NCI-H2196 (cell line): ENCODE results near the gene TUBG2.
"Not testable (repeated sequence)": the region's sequence is repeated elsewhere in the genome, so short reads cannot be mapped to it uniquely, and the experiment has no call there.

Experiments used
- DNase-seq: peaks from one replicate; lab custom pipeline; 2025; ENCODE audit not compliant: unreplicated experiment; lab: John Stamatoyannopoulos, UW

Gene TUBG2

DNA sequence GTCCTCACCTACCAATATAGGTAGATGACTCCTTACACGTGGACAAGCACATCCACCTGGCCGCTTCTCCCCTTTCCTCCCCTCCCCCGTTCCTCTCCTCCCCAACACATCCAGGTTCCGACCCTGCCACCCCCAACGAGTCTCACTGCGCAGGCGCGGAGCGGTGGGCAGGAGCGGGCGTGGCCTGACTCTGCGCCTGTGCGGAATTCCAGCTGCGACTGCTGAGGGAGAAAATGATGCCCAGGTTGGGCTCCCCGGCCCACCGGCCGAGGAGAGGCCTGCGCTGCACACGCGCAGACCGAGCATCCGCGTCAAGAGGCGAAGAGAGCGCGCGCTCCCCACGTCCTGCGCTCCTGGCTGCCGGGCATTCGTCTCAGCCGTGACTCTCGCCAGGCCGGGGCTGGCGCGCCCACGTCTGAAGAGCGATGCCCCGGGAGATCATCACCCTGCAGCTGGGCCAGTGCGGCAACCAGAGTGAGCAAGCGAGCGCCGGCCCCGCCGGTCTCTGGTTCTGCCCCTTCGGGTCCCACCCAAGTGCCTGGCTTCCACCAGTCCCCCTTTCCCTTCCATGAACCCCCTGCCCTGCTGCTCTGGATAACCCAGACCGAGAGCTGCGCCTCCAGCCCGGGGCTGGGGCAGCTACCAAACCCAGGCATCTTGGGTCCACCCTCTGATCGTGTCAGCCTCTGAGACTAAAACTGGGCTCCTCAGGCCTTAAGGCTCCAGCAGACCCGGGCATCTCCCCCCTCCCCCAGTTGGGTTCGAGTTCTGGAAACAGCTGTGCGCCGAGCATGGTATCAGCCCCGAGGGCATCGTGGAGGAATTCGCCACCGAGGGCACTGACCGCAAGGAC is at the start of gene TUBG2:
TSS of gene TUBG2 (plus strand) at position 206 of the 853 bp plus-strand sequence. CDS start at position 426, 220 bp downstream.
- DNase-seq, result peak; percentile 84

DNA sequence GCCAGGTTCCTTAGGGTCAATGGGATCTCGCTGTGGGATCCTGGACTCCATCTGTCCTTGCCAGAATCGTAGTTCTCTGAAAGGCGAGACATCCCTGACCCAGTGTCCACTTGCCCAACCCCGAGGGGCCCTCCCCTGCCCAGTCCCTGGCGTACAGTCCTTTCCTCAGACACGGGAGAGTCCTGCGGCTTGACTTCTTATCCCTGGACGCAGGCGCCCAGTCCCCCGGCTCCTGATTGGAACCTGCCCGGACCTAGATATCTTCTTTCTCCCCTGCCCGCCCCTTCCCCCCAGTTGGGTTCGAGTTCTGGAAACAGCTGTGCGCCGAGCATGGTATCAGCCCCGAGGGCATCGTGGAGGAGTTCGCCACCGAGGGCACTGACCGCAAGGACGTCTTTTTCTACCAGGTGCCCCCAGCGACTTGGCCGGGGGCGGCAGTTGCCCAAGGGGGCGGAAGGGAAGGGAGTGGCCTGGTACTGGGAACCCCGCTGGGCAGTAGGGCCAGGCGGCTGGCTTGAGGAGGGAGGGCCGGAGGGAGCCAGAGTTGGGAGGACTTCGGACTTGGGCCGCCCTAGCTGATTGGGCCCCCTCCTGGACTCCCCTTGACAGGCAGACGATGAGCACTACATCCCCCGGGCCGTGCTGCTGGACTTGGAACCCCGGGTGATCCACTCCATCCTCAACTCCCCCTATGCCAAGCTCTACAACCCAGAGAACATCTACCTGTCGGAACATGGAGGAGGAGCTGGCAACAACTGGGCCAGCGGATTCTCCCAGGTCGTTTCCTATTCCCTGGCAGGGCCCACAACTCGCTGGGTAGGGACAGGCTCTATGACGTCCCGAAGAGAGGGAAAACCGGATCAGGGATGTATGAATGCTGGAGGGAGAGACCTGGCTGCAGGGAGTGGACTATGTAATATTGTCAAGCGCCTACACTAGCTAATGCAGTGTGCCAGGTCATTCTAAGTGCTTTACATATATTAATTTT is 49.0 kb upstream of the TUBG2 start:
- DNase-seq, result not testable (repeated sequence)

DNA sequence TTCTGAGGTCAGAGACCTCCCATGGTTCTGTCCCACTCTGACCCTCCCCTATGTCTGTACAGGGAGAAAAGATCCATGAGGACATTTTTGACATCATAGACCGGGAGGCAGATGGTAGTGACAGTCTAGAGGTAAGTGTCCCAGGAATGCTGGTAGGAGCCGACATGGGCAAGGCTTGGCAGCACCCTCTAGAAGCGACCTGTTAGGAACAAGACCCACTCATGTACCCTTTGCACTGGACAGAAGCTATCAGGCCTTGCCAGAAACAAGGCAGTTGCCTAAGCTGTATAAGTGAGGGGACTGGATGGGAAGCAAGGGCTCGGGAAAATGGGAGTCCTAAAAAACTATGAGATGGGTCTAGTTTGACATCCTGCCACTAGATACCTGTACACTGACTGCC is 47.1 kb upstream of the TUBG2 start:
- DNase-seq, result no peak

DNA sequence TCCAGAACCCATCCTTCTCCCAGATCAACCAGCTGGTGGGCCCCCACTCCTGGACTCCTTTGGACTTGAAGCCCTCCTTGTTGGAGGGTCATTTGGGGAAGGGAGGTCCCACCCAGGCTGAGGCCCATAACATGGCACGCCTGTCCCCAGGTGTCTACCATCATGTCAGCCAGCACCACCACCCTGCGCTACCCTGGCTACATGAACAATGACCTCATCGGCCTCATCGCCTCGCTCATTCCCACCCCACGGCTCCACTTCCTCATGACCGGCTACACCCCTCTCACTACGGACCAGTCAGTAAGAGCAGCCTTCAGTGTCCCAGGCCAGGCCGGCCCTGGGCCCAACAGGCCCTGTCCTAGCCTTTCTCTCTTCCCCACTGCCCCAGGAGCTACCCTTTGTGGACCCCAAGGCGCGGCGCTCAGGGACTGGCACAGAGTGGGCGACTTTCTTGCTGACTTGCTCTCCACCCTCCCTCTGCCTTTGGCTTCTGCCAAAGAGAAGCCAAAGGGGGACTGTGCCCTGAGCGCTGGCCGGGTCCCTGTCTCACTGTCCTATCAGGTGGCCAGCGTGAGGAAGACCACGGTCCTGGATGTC is 45.3 kb upstream of the TUBG2 start:
- DNase-seq, result no peak

DNA sequence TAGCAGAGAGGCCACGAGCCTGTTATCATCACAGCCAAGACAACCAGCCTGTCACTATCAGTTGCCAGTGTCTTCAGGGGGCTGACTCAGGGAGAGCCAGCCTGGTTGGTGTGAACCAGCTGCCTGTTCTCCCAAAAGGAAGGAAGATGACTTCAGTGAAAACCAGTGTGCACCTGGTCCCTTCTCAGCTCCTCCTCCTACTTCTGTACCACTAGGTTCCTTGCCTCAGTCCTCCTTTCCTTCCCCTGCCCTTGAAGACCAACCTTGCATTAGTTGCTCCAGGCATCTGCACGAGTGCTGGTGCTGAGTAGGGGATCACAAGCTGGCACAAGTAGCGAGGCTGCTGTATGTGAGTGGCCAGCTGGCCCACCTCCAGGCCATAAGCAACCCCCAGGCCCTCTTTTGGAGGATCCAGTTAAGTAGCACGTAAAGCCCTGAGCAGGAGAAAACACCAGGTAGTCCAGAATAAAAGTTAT is 41.1 kb upstream of the TUBG2 start:
- DNase-seq, result peak; percentile 5

DNA sequence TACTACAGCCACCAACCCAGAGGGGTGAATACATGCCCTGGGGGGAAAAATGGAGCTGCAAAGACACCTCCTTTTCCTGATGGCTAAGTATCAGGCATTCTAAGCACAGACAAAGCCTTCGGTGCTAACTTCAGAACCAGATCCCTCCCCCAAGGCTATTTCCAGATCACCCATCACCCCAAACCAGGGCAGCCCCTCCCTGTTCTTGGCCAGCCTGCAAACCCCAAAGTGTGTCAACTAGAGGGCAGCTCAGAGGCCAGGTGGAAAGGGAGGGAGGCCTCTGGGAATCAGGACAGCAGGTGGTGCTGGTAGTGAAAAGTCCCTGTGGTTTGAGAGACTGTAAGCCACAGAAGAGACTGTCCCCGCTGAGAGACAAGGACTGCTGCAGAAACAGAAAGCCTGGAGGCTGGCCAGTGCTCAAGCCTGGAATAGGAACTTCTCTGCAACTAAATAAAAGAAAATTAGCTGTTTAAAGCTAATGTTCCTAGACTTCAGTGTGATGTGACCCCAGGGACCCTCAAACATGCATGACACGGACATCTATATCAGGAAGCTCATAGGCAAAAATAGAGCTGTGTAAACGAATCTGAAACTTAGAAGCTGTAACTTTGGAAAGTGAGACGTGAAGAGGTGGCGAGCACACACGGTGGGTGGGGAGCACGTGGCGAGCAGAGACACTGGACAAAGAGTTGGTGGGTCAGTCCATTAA is 40.5 kb upstream of the TUBG2 start:
- DNase-seq, result peak; percentile 37

DNA sequence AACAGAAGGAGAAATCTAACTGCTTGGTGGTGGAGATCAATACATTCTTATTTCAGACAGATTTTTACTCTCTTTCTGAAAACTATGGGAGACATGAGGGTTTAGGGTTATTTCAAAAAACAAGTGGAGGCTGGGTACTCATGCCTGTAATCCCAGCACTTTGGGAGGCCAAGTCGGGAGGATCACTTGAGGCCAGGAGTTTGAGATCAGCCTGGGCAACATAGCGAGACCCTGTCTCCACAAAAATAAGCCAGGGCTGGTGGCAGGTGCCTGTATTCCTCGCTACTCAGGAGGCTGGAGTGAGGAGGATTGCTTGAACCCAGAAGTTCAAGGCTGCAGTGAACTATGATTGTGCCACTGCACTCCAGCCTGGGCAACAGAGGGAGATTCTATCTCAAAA is 37.1 kb upstream of the TUBG2 start:
- not testable (repeated sequence) for DNase-seq

DNA sequence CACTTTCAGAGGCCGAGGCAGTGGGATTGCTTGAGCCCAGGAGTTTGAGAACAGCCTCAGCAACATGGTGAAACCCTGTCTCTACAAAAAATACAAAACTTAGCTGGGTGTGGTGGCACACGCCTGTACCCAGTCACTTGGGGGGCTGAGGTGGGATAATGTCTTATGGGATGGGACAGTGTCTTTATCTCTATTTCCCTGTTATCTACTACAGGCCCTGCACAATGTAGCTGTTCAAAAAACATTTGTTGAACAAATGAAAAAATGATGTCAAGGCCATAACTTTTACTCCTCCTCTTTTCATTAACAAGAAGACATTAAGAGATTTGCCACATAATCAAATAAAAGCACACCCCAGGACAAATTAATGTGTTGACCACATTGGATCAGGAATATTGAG is 35.8 kb upstream of the TUBG2 start:
- no peak for DNase-seq

DNA sequence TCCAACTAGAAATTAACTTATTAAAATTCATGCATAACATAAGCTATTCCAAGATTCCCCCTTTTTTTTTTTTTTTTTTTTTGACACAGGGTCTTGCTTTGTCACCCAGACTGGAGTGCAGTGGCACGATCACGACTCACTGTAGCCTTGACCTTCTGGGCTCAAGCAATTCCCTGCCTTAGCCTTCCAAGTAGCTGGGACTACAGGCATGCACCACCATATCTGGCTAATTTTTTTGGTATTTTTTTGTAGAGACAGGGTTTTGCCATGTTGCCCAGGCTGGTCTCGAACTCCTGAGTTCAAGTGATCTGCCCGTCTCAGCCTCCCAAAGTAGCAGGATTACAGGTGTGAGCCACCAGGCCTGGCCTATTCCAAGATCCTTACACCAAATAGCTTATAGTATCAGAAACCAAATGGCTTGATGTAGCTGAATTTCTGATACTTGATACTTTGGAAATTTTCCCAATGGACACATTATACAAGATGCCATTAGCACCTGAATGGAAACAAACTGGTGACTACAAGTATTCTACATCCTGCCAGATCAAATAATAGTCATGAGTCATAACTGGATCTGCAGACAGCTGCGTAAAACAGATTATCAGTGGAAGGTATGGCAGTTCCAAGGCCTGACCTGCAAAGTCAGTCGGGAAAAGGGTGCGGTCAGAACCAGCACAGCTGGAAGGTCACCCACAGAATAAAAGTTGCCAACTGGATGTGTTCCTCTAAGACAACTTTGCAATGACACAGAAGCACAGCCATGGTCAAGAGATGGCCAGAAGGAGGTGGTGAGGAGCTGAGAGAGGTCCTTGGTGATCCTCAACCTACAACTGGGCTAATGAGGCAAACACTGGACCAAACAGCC is 35.1 kb upstream of the TUBG2 start:
- peak; percentile 64 for DNase-seq

DNA sequence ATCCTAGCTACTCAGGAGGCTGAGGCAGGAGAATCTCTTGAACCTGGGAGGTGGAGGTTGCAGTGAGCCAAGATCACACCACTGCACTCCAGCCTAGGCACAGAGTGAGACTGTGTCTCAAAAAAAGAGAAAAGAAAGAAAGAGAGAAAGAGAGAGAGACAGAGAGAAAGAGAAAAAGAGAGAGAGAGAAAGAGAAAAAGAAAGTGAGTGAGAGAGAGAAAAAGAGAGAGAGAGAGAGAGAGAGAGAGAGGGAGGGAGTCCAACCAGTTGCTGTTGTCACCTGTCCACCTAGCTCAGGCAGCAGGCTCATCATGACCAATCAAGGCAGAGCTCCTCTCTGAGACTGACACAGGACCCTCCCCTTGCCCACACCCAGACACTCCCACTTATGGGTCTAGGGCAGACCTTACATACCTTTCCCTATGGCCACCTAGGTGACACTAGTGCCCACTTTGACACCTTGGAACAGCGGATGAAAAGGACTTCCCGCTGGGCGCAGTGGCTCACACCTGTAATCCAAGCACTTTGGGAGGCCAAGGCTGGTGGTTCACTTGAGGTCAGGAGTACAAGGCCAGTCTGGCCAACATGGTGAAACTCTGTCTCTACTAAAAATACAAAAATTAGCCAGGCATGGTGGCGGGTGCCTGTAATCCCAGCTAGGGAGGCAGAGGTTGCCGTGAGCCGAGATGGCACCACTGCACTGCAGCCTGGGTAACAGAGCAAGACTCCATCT is 31.9 kb upstream of the TUBG2 start:
- not testable (repeated sequence) for DNase-seq

DNA sequence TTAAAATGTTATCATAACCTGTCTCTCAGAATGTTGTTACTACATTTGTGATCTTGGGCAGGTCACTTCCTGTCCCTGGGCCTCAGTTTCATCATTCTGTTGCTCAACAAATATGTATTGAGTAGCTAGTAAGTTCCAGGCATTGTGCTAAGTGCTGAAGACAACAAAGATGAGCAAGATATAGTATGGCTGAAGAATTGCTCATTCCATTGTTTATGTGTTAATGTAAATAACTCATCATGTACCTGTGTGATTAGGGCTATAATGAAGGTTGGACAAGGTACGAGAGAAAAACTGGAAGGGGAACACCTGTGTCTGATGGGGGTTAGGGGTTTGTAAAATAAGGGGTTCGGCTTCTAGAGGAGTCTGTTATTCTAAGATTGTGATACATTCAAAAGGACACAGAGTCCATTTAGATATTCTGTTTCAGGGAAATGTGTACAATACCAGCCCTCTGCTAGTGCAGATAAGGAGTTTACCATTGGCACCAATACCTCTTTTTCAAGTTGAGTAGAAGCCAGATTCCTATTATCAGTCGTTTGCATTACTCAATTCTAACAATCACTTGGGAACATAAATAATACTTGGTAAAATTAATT is 29.6 kb upstream of the TUBG2 start:
- DNase-seq, result no peak

DNA sequence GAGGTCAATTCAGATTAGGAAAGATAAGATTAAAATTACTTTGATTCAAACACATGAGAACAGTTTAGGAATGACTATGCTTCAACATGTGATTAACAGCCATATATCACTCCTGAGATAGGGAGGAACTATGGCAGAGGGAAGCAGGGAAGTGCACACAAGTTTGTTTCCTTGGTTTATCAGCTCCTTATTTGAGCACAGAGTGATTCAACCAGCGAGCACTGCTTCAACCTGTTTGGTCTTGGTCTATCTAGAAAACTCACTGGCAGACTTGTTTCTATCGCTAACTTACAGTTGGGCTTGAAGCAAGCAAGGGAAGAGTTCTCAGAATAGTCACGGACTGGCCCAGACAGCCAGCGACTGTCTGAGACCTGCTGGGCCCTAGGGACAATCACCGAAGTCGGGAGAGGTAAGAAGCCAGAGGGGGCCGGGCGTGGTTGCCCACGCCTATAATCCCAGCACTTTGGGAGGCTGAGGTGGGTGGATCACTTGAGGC is 26.1 kb upstream of the TUBG2 start:
- DNase-seq, result no peak

DNA sequence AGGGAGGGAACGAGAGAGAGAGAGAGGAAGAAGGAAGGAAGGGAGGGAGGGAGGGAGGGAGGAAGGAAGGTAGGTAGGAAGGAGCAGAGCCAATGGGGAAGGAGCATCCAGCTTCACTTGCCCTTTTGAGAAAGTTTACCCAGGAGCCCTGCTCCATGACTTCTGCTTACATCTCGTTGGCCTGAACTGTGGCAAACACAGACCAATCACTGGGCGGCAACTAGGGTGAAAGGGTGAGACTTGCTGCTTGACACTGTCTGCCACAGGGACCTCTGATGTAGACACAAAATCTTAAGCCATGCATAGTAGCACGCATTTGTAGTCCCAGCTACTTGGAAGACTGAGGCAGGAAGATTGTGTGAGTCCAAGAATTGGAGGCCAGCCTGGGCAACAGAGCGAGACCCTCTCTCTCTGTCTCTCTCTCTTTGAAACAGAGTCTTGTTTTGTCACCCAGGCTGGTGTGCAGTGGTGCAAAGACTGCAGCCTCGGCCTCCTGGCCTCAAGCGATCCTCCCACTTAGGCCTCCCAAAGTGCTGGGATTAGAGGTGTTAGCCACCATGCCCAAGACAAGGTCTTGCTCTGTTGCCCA is 19.5 kb upstream of the TUBG2 start:
- DNase-seq, result no peak

DNA sequence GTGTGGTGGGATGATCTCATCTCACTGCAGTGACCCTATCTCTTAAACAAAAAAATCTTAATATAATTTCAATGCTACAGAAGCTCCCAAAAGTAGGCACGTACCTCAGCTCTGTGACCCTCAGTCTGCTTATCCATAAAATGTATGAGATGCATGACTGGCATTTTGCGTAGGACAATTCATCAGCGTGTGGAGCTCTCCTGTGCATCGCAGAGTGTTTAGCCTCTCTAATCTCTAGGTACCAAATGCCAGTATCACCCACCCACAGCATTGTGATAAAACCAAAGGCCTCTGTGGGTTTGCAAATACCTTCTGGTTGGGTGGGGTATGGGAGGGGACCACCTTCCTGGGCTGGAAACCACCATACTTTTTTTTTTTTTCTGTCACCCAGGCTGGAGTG is 19.0 kb upstream of the TUBG2 start:
- no peak for DNase-seq

DNA sequence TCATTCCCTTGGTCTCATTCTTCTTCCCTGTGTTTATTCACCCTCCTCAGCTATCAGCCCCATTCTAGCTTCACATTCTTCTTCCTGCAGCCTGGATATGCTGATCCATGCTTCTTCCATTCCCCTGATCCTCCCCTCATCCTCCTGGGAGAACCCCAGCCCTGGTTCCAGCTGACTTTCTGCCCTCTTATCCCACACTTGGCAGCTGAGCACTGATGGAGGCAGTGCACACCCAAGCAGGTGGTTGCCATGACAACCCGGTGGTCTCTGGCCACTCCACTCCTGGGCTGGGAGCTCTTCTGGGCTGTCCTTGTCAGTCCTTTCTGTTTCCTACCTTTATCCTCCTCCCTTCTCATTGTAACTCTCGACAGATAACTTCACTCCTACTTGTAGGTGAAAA is 16.7 kb upstream of the TUBG2 start:
- no peak for DNase-seq

DNA sequence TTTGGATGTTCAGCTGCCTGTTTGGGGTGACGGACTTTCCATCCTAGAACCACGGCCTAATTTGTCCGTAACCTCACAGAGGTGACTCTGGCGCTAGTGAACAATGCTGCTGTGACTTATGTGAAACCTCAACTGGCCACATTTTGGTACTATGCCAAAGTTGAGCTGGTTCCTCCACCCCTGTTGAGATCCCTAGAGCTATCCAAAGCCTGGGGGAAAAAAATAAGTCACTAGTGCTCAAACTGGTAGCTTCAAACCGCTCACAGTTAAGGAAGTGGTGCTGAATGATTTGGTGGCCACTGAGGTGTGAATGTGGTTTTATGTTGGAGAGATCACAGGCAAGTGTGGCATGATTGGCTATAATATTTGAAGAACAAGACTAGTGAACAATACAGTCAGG is 11.3 kb upstream of the TUBG2 start:
- no peak for DNase-seq

DNA sequence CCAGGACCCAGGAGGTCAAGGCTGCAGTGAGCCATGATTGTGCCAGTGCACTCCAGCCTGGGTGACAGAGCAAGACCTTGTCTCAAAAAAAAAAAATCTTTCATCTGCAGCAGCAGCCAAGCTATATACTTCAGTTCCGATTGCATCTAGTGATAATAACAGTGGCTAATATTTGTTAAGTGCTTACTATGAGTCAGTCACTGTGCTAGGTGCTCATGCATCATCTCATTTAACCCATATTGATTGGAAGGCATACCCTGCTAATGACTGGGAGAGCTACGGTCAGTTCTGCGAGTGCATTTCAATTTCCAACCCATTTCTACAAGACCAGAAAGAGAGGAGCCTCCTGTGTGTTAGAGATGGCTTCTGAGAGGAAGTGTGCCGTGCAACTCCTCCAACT is 7.7 kb upstream of the TUBG2 start:
- no peak for DNase-seq
